Measurements from ENCODE around the gene PRR16.

The PRR16 gene

DNA sequence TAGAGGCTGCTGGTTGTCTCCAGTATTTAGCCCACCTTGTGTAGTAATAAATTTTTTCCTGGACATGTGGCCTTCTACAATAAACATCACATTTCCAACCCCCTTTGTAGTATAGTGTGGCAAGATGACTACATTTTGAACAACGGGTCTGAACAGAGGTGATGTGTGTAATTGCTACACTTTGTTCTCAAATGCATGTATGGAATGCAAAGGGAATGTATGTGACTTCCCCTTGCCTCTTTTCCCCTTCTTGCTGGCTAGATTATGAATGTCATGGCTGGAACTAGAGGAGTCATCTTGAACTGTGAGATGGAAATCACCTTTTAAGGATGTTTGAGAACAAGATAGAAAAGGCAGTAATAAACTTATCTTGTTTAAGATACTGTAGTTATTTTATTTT, 54.5 kb downstream of the PRR16 start:
- no peak for DNase-seq

DNA sequence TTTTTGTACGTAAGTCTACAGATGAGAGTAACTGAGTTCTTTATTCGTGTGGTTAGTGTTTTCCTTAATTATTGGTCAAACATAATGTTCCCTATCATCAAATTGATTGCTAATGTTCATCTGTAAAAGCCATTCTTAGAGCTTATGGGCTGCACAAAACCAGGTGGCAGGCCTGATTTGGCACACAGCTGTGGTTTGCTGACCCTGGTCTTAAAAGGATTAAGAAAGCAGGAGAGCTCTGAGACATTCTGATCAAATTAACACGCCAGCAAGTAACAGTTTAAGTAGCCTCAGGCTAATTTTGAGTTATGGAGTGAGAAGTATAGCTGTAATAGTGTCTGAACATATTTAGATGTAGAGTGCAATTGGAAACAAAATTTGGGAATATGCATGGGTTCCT, 63.2 kb downstream of the PRR16 start:
- DNase-seq: no peak

DNA sequence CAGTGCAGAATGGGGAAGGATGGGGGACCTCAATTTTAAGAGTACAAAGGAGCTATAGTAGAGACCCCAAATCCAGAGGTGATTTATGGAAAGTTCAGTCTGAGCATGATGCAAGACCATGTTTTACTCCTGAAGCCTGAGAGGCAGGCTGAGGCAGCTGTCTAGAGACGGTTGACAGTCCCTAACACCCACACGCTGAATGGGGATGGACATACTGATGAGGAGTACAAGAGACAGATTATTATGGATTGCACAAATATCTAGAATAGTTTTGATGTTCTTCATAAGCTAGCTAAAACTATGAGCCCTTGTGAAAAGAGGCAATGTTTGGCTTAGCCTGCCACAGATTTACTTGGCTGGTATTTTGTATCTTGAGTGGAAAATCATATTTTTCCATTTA, 64.5 kb downstream of the PRR16 start:
- no peak for DNase-seq

DNA sequence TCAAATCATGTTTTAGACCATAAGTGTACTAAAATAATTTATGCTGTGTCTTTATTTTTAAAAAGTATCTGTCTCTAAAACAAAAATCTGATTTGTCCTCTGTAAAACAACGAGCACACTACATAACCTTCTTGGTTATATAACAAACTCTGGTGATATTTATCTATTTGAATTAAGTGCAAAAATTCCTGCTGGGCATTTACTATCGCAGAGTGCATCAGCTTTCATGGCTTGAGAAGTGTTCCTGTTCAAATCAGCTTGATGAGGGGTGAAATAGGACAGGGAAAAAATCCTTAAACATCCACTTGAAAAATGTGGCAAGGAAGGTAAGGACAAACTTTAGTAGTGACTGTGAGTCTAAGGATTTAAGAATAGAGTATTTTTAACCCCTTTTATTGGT, 65.3 kb downstream of the PRR16 start:
- no peak for DNase-seq

DNA sequence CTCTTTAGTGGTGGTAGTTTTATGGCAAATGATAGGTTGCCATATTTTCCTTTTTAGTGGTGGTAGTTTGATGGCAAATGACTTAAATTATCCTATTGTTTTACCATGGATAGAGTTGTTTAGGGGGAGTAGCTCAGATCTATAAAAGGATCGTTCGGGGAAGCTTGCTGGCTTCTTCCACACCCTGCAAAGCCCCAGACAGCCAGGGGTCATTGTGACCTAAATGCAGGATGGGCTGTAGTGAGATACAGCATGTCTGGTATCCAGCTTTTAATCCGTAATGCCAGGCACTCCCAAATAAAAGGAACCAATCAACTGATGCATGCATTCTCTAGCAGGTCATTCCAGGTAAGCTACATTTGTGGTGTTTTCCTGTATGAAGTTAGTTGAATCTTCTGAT, 67.1 kb downstream of the PRR16 start:
- DNase-seq: no peak

DNA sequence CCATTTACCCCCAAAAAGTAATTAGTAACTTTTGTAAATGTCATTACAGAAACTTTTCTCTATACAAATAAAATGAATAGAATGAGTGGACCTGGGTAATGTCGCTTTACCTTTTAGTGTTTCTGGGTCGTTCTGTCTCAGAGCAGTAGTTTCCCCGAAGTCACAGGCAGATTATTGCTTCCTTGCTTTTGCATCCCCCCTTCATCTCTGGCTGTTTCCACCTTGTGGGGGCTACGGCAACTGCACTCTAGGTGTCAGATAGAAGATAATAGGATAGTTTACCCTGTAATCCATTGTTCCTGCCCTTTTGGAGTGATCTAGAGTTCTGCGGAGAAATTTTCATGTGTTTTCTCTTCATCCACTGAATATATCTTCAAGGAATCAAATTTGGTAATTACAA, 68.7 kb downstream of the PRR16 start:
- no peak for DNase-seq

DNA sequence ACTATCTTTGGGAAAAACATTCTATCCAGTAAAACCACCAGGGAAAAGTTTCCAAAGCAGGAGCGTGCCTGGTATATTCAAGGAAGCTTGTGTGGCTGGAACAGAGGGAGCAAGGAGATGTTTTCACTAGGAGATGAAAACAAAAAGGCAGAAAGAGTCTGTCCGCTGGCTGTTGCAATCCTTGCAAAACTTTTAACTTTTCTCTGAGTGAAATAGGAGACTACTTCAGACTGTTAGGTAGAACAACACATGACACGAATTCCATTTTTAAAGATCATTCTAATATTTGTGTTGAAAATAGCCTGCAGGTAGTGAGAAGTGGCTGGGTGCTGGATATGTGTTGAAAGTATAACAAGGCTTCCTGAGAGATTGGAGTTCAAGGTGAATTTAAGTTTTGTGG, 69.5 kb downstream of the PRR16 start:
- DNase-seq: no peak

DNA sequence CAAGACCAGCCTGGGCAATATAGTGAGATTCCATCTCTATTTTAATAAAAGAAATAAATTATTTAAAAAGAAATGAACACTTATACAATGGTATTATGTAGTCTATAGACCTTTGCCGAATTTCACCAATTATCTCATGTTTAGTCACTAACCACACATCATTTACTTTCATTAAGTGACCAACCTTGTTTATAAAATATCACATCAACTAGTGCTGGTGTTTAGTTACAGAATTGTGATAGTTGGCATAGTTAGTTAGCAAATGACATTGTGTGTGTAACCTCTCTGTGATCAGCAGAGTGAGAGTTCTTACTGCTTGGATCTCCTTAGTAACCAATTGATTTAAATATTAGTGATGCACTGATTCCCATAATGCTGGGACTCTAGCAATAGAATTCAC, 71.8 kb downstream of the PRR16 start:
- DNase-seq: no peak

DNA sequence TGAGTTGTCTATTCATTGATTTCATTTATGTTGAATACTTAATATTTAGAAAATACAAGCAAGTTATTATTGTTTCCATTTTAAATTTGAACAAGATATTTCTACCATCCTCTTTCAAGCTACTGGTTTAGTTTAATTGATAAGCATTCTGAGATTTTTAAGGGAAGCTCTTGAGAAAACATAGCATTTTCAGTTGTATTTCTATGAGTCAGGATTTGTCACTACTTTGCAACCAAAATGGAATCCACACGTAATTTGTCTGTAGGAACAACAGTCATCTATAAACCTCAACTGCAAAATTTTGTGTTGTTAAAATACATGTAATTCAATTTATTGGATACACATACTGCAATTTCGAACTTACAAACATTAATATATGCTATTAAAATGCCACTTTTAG, 74.0 kb downstream of the PRR16 start:
- DNase-seq: no peak

DNA sequence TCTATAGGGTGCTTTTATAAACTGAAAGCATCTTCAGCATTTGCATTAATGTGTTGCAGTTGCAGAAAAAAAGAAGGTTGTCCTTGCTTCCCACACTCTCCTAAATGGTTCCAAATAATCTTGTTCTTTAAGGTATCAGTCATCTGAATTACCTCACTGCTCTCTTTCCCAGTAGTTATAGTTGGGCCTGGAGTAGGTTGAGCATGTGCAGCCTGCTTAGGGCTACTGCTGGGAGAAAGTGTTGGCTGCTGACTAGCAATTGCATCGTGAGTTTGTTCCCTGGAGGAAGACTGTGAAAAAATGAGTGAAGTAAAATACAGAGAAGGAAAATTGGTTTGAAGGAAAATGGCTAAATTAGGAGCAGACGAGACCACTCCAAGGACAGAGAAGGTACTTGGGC, 74.5 kb downstream of the PRR16 start:
- no peak for DNase-seq

DNA sequence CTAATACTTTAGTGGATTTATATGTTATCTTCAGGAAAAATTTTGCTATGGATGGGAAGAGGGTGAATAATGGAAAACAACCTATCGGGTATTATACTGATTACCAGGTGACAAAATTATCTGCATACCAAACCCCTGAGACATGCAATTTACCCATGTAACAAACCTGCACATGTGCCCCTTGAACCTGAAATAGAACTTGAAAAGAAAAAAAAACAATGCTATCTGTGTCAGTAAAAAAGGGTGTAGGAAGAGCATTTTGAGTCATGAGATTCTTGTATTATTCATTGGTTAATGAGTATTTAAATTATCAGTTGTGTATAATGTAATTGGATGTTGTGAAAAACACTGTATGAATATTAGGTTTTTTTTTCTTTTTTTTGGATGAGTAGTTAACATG, 75.4 kb downstream of the PRR16 start:
- DNase-seq: no peak

DNA sequence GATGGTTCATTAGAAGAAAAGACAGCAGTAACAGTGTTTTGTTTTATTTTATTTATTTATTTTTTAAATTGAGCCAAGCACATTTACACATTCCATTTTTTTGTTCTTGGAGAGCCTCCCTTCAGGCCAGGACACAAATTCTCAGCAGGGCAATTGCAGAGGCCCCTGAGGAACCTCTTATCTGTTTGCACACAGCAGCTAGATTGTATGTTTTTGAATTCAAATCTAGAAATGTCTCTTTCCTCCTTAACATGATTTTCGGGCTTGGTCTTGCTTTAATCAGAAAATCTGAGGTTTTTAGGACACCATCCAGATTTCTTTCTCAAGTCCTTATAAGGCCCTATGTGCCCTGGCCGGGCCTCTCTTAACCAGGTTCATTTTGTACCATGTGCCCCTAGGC, 76.0 kb downstream of the PRR16 start:
- DNase-seq: no peak

DNA sequence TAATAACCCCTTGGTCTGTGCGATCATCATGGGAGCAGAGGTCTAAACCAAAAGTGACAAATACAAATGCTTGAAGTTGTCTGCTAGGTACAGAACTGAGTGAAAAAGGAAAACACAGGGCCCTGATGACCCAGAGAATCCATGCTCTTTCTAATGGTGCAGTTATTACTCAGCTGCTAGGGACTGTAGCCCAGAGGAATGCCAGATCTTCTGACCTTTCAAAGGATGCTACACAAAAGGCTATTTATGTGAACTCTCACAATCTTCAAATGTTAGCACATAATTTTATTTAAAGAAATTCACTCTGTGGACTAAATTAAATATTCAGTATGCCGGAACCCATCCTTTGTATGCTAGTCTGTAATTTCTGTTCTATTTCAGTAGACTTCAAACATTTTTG, 79.9 kb downstream of the PRR16 start:
- DNase-seq: no peak

DNA sequence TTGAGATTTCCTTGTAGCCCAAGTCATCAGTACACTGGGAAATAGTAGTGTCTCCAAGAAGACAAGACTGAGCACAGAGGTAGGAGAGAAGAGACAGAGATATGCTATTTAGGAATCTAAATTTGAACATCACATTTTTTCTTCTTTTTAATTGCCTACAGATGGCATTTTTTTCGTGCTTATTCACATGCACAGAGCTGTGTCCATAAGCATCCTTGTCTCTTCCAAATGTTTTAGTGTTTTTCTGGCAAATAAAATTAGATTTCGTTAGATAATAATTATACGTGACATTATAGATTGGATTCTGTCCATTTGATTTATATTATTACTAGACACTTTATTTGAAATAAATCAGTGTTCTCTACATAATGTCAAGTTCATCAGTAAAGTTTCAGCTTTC, 80.9 kb downstream of the PRR16 start:
- DNase-seq: no peak

DNA sequence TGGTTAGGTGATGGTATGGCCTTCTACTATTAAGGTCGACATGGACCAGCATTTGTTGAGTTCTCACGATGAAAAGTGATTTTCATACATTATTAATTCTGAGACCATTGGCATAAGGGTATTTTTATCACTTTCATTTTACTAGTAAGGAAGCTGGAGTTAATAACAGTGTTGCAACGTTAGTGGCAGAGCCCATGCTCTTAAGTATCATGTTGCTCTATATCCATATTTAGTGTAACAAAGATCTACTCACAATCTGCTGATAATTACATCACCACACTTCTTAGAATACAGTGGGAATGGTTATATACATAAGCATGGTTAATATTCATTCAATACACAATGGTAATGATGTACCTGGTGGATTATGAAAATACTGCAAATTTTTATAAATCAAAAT, 81.9 kb downstream of the PRR16 start:
- no peak for DNase-seq

DNA sequence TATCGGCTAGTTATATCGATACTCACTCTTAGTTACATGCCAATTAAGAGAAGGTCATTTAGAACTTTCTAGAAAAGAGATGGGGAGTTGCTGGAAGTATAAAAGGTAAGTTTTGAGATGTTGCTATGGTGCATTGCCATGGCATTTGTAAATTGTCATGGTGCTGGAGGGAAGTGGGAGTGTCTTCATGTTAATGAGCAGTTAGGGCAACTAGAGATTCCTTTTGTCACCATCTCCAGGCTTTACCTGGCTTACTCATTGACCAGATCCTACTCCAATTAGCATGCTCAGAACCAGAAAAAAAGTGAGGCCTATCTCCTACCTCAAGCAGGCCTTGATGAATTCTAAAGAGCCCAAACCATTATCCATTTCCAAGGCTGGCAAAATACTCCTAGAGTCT, 82.8 kb downstream of the PRR16 start:
- DNase-seq: no peak

DNA sequence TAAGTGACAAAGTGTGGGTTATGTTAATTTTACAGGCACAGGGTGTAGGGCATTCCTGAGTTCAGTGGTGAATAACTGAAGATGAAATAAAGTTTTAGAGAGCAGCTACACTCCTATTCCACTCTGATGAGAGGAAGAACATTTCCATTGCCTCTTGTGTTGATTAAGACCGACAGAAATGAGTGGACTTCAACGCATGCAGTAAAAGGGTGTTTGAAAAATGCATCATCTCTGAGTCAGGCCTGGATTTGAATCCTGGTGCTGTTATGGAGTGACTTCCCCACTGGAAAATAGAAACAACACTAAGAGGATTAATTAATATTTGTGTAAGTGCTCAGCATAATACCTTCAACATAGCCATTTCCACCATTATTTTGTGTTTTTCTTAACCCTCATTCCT, 86.3 kb downstream of the PRR16 start:
- DNase-seq: no peak

DNA sequence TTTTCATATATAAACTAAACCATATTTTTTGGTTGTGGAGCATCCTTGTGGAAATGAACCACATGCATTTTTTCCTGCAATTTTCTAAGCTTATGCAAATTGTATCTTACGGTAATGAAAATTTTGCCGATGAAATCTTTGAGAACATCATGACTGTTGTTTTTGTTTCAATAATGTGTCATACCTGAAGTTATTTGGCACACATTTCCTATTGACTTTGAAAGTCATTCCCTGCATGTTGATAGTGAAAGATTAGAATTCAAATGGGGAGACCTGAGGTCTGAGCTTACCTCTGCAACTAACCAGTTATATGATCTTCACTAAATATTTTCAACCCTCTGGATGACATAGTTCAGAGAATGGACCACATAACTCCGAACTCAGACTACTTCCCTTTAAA, 88.5 kb downstream of the PRR16 start:
- DNase-seq: no peak

DNA sequence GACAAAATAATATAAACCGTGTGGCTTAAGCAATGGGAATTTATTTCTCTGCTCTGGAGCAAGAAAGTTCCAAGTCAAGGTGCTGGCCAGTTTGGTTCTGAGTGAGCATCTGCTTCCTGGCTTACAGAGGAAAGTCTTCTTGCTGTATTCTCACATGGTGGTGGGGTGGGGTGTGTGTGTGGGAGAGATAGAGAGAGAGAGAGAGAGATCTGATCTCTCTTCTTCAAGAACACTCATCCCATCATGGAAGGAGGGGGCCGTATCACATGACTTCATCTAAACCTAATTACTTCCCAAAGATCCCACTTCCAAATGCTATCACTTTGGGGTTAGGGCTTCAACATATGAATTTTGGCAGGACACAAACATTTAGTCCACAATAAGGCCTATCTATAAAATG, 91.2 kb downstream of the PRR16 start:
- DNase-seq: no peak

DNA sequence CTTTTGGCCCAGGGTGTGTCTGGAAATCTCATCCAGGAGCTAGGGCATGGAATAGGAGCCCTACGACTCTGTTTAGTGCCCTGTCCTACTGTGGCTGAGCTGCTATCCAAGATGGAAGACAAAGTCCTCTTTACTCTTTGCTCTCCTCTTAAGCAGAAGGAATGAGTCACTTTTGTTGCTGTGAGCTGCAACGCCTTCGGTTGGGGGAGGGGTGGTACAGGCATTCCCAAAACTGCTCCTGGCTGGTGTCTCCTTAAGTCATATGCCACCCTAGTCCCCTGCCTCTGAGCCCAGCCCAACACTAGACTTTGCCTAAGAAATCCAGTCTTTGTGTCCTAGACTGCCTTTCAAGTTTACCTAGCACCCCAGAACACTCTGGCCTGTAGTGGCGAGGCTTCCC, 99.9 kb downstream of the PRR16 start:
- no peak for DNase-seq

DNA sequence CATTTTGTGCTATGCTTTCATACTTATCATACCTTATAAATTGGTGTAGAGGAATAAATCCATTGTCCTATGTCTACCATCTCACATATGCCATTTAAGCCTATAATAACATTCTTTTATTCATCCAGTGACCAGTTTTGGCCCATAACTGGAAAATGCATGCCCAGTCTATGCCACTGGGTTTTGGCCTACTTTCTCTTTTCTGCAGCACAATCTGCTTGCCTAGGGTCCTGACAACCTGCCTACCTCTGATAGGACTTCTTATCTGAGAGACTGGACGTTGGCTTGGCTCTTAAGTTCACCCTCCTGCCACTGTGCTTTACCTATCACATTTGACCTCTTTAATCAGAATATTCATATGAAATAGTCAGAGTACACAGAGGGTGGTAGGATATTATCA, 103.0 kb downstream of the PRR16 start:
- no peak for DNase-seq

DNA sequence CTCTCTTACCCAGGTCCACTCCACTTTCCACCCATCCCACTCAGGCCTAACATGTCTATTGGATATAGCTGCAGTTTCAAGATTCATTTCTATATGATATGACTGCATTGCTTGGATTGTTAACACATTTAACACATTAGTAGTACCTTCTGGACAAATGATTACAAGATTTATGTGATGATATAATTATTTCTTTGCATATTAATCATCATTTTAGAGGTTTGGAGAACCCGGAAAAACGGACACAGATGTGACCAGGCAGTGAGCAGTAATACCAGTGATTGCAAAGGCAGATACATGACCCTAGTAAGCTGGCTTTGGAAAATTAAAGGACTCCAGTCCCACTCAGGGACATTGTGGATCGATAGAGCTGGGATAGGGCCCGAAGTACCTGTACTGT, 103.8 kb downstream of the PRR16 start:
- DNase-seq: no peak

DNA sequence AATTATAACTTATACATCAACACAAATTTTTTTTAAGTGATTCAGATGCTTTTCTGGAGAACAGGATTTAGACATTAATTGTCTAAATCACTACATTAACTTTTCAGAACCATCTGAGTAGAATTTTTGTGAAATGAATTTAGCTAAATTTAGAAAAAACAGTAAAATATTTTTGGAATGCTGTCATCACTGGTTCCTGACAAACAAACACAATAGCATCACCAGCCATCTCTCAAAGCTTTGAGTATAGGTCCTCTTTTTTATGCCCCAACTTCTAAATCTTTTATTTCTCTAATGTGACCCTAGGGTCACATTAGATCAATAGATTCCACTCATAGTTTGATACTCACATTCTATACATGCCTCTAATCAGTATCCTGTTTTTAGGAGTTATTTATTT, 104.6 kb downstream of the PRR16 start:
- no peak for DNase-seq

DNA sequence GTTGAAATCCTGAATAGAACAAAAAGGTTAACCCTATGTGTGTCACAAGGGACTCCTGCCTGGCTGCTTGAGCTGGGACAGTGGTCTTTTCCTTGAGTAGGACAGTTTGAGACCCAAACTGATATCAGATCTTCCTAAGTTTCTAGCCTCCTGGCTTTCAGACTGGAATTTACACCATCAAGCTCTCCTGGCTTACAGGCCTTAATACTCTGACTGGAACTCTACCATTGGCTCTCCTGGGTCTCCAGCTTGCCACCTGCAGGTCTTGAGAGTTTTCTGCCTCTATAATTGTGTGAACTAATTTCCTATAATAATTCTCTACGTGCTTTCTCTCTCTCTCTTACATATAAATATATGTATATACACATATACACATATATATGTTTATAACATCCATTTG, 112.5 kb downstream of the PRR16 start:
- no peak for DNase-seq

DNA sequence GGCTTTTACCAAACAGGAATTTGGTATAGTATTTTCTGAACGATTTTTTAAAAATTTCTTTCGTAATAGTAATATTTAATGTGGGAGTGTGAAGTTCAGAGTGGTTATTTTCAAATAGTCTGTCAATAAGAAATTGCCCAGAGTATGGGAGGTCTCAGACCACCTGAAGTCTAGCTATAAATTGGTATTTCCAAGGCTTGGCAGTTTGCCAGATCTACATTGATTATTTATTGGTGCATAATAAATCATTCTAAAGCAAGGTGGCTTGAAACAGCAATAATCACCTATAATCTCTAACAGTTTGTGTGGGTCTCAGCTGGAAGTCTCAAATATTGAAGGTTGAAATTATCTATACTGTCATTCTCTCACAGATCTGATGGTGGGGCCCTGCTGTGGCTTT, 118.5 kb downstream of the PRR16 start:
- DNase-seq: no peak

DNA sequence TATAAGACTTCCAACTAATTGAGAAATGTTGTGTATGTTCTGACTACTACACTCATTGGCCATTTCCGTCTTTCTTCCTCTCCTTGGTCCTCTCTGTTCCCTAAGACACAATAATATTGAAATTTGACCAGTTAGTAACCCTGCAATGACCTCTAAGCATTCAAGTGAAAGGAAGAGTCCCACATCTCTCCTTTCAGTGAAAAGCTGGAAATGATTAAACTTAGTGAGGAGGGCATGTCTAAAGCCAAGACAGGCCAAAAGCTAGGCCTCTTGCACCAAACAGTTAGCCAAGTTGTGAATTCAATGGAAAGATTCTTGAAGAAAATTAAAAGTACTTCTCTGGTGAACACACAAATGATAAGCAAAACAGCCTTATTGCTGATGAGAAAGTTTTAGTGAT, 122.5 kb downstream of the PRR16 start:
- no peak for DNase-seq

DNA sequence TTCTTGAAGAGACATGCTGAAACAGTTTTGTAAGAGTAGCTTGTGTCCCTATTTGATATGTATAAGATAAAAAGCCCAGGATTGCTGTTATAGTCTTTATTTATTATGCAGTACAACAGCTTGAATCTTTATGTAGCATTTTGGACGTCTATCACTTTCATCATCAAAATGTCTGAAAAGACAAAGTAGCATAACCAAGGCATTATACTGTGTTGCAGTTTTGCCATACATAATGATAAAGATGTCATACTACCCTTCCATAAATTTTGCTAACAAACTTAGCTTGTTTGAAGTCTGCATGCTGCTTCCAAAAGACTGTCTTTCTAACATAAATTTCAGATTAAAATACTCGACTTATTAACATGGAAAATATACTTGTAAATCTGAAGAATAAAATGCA, 127.8 kb downstream of the PRR16 start:
- no peak for DNase-seq

Data from NCI-H1694 treated with DMSO at 0.1 percent for 48 hours (cell line).